K562 (cell line): ENCODE data around the gene GGPS1. TPM values are rescaled to one million over a fixed set of nuclear protein-coding genes. Genes with fewer than 3 reads are reported as not detected.

Experiments used
- ARID3A ChIP-seq: IDR thresholded peaks from 2 replicates; pipeline ENCODE4 v1.6.1; 2012; ENCODE audit warnings: low read depth, low read length, improper control_type of control experiment, borderline replicate concordance
- ATF3 ChIP-seq, 2 experiments: fragments of 450-650 bp in 1 of 2; sonication (generic) in 1 of 2; formaldehyde crosslinking in 1 of 2; IDR thresholded peaks in 1 of 2; conservative IDR thresholded peaks in 1 of 2; 2 replicates each; pipeline versions ENCODE4 v1.6.1 to v1.8.1; 2016 to 2023; ENCODE audit warnings: mild to moderate bottlenecking in 2 of 2, moderate library complexity in 2 of 2, inconsistent platforms in 1 of 2, missing genetic modification reagents in 1 of 2
- HNRNPH1 ChIP-seq: fragments of 200-400 bp; formaldehyde crosslinking; optimal IDR thresholded peaks from 2 replicates; pipeline ENCODE3; 2017; ENCODE audit warnings: low read depth, mild to moderate bottlenecking, low read length, moderate library complexity
- MITF ChIP-seq: IDR thresholded peaks from 2 replicates; pipeline ENCODE4 v1.6.1; 2014; ENCODE audit warnings: antibody characterized with exemption
- NCOA6 ChIP-seq: fragments of 450-650 bp; IDR thresholded peaks from 2 replicates; pipeline ENCODE4 v1.6.1; 2017; ENCODE audit warnings: mild to moderate bottlenecking
- RREB1 ChIP-seq: fragments of 250-450 bp; sonication (Bioruptor Pico); IDR thresholded peaks from 2 replicates; pipeline ENCODE4 v1.4.0; 2020
- SNRNP70 ChIP-seq: fragments of 200-400 bp; formaldehyde crosslinking; optimal IDR thresholded peaks from 2 replicates; pipeline ENCODE3; 2017; ENCODE audit warnings: low read depth, low read length
- UBTF ChIP-seq, 2 experiments: IDR thresholded peaks; 2 replicates each; pipeline ENCODE4 v1.6.1; 2012; ENCODE audit warnings: improper control_type of control experiment in 2 of 2, low read depth in 2 of 2, low read length in 2 of 2, borderline replicate concordance in 1 of 2
- WHSC1 ChIP-seq: IDR thresholded peaks from one replicate; pipeline ENCODE4 v1.6.1; 2012; ENCODE audit warnings: low read length, control low read depth, inconsistent platforms
- ZBTB34 ChIP-seq: fragments of 250-450 bp; sonication (Bioruptor Pico); IDR thresholded peaks from 2 replicates; pipeline ENCODE4 v1.8.0; 2021; ENCODE audit warnings: mild to moderate bottlenecking, moderate library complexity
- ZC3H11A ChIP-seq: IDR thresholded peaks from 2 replicates; pipeline ENCODE4 v1.6.1; 2012; ENCODE audit warnings: low read depth, low read length, improper control_type of control experiment
- polyA plus RNA-seq, 8 experiments: library from polyadenylated mRNA; depleted of rRNA in 4 of 8; stranded (reverse) in 5 of 8; unstranded in 3 of 8; fragments of >200 nt; fragmentation: Nextera tagmentation in 2 of 8; fragmentation: Illumina TruSeq in 1 of 8; extraction: Ambion mirVana in 2 of 8; extraction: Trizol in 1 of 8; gene quantifications; 2 replicates each; pipeline versions ENCODE4 v1.2.1 to v1.2.3, GENCODE V29; 2011 to 2014; ENCODE audit warnings: inconsistent platforms in 1 of 8, missing spikeins in 1 of 8
- total RNA-seq, 7 experiments: library from RNA; depleted of rRNA in 6 of 7; stranded (reverse); fragments of >200 nt in 6 of 7; fragmentation: Illumina TruSeq in 2 of 7; extraction: Trizol in 2 of 7; gene quantifications; 2 replicates each; pipeline versions ENCODE4 v1.2.1 to v1.2.3, GENCODE V29; 2011 to 2021; ENCODE audit warnings: low replicate concordance in 1 of 7

GGPS1 gene
- total and polyA plus RNA-seq, 9 of the 15 experiments (the other 6 are each of a cell fraction or from before 2014, with no cell fraction given): 18.8 to 104 (median 56.3) TPM

GRCh38 chr1:235326719-235327558 lies 1.4 kb upstream of the GGPS1 start (continued):
- no peak for TF ChIP-seq RREB1 (CRISPR knock-in tag)
- no peak for TF ChIP-seq ZC3H11A
- TF ChIP-seq MITF: no peak
- TF ChIP-seq ATF3 (IDR thresholded peaks at IDR 0.05): no peak
- TF ChIP-seq ATF3 (CRISPR knock-in tag; conservative IDR thresholded peaks at IDR 0.05): no peak
- TF ChIP-seq WHSC1: no peak
- peak; percentile 66; the same call in 1 of the 2 replicates for TF ChIP-seq NCOA6
- no peak for TF ChIP-seq HNRNPH1
- no peak for TF ChIP-seq ZBTB34 (CRISPR knock-in tag)
- no peak for TF ChIP-seq SNRNP70
- no peak for TF ChIP-seq ARID3A
- TF ChIP-seq UBTF (IDR thresholded peaks at IDR 0.05; ENCODE audit: borderline replicate concordance in 1 of 2, low read depth in 2 of 2, low read length in 2 of 2): peak; percentile 20 to 80; a peak in 2 of 4 replicates
